ENCODE measurements around the gene RPL38. TPM values are rescaled to one million over a fixed set of nuclear protein-coding genes. Genes with fewer than 3 reads are reported as not detected.

The RPL38 gene
- total RNA-seq, 2 experiments from 2014 or later: 1,601 to 1,608 TPM

GRCh38 chr17:74223901-74224300 is 20.4 kb downstream of the RPL38 start:
- Mint-ChIP-seq H3K27me3 (no peaks in the 10 kb centered on the region), H3K4me1 (no peaks in the 10 kb centered on the region), H3K36me3 (peaks cover 7% of the 10 kb centered on the region), H3K9me3 (no peaks in the 10 kb centered on the region), H3K4me3 (no peak overlapping the region), H3K27ac (no peak overlapping the region)
- DNase-seq: no peak

GRCh38 chr17:74224959-74225725 is 21.7 kb downstream of the RPL38 start:
- Mint-ChIP-seq H3K9me3 (no peaks in the 10 kb centered on the region), H3K27ac (no peak overlapping the region), H3K27me3 (no peaks in the 10 kb centered on the region), H3K4me1 (no peaks in the 10 kb centered on the region), H3K36me3 (peaks cover 4% of the 10 kb centered on the region), H3K4me3 (no peak overlapping the region)
- no peak for DNase-seq

GRCh38 chr17:74226252-74226651 is 22.8 kb downstream of the RPL38 start:
- no peak for DNase-seq
- Mint-ChIP-seq H3K4me1 (no peaks in the 10 kb centered on the region), H3K9me3 (no peaks in the 10 kb centered on the region), H3K27me3 (no peaks in the 10 kb centered on the region), H3K36me3 (peaks cover 4% of the 10 kb centered on the region), H3K27ac (no peak overlapping the region), H3K4me3 (no peak overlapping the region)

GRCh38 chr17:74227271-74228080 is 24.0 kb downstream of the RPL38 start:
- H3K36me3 Mint-ChIP-seq: peaks cover 4% of the 10 kb centered on the region
- H3K27ac Mint-ChIP-seq: no peak overlapping the region
- H3K27me3 Mint-ChIP-seq: no peaks in the 10 kb centered on the region
- no peaks in the 10 kb centered on the region for H3K4me1 Mint-ChIP-seq
- no peak for DNase-seq
- H3K4me3 Mint-ChIP-seq: no peak overlapping the region
- no peaks in the 10 kb centered on the region for H3K9me3 Mint-ChIP-seq

GRCh38 chr17:74228306-74228978 is 25.0 kb downstream of the RPL38 start:
- no peaks in the 10 kb centered on the region for H3K27me3 Mint-ChIP-seq
- H3K27ac Mint-ChIP-seq: no peak overlapping the region
- H3K36me3 Mint-ChIP-seq: peaks cover 4% of the 10 kb centered on the region
- no peak overlapping the region for H3K4me3 Mint-ChIP-seq
- H3K4me1 Mint-ChIP-seq: no peaks in the 10 kb centered on the region
- no peak for DNase-seq
- no peaks in the 10 kb centered on the region for H3K9me3 Mint-ChIP-seq

- no peak overlapping the region for H3K4me3 Mint-ChIP-seq
- H3K36me3 Mint-ChIP-seq: no peaks in the 10 kb centered on the region
- no peaks in the 10 kb centered on the region for H3K27me3 Mint-ChIP-seq
- no peak for DNase-seq
- no peaks in the 10 kb centered on the region for H3K9me3 Mint-ChIP-seq
- no peak overlapping the region for H3K27ac Mint-ChIP-seq
- H3K4me1 Mint-ChIP-seq: peaks cover 2% of the 10 kb centered on the region
Observed at GRCh38 chr17:74230896-74231295, 27.4 kb downstream of the RPL38 start.

GRCh38 chr17:74231928-74232907 is 28.7 kb downstream of the RPL38 start:
- peaks cover 2% of the 10 kb centered on the region for H3K4me1 Mint-ChIP-seq
- H3K4me3 Mint-ChIP-seq: no peak overlapping the region
- no peaks in the 10 kb centered on the region for H3K9me3 Mint-ChIP-seq
- no peaks in the 10 kb centered on the region for H3K27me3 Mint-ChIP-seq
- H3K36me3 Mint-ChIP-seq: no peaks in the 10 kb centered on the region
- no peak for DNase-seq
- H3K27ac Mint-ChIP-seq: no peak overlapping the region

- Mint-ChIP-seq H3K27ac (no peak overlapping the region), H3K4me1 (peaks cover 2% of the 10 kb centered on the region), H3K4me3 (no peak overlapping the region), H3K27me3 (no peaks in the 10 kb centered on the region), H3K9me3 (no peaks in the 10 kb centered on the region), H3K36me3 (no peaks in the 10 kb centered on the region)
- DNase-seq: no peak
Observed at GRCh38 chr17:74233937-74234336, 30.5 kb downstream of the RPL38 start.

GRCh38 chr17:74234486-74234885 is 31.0 kb downstream of the RPL38 start:
- no peak overlapping the region for H3K27ac Mint-ChIP-seq
- H3K4me1 Mint-ChIP-seq: peaks cover 2% of the 10 kb centered on the region
- no peaks in the 10 kb centered on the region for H3K27me3 Mint-ChIP-seq
- no peak overlapping the region for H3K4me3 Mint-ChIP-seq
- no peaks in the 10 kb centered on the region for H3K9me3 Mint-ChIP-seq
- H3K36me3 Mint-ChIP-seq: no peaks in the 10 kb centered on the region
- no peak for DNase-seq

GRCh38 chr17:74235040-74235581 is 31.6 kb downstream of the RPL38 start:
- no peak overlapping the region for H3K4me3 Mint-ChIP-seq
- H3K4me1 Mint-ChIP-seq: peaks cover 2% of the 10 kb centered on the region
- H3K9me3 Mint-ChIP-seq: no peaks in the 10 kb centered on the region
- H3K36me3 Mint-ChIP-seq: no peaks in the 10 kb centered on the region
- no peak overlapping the region for H3K27ac Mint-ChIP-seq
- no peaks in the 10 kb centered on the region for H3K27me3 Mint-ChIP-seq
- no peak for DNase-seq

GRCh38 chr17:74235911-74236371 is 32.5 kb downstream of the RPL38 start:
- DNase-seq: no peak
- Mint-ChIP-seq H3K27me3 (no peaks in the 10 kb centered on the region), H3K27ac (no peak overlapping the region), H3K36me3 (no peaks in the 10 kb centered on the region), H3K4me3 (no peak overlapping the region), H3K4me1 (peaks cover 2% of the 10 kb centered on the region), H3K9me3 (no peaks in the 10 kb centered on the region)

GRCh38 chr17:74237321-74237720 is 33.8 kb downstream of the RPL38 start:
- H3K36me3 Mint-ChIP-seq: peaks cover 1% of the 10 kb centered on the region
- H3K4me1 Mint-ChIP-seq: peaks cover 2% of the 10 kb centered on the region

GRCh38 chr17:74239172-74239571 is 35.7 kb downstream of the RPL38 start:
- Mint-ChIP-seq H3K4me3 (no peak overlapping the region), H3K27ac (no peak overlapping the region), H3K27me3 (no peaks in the 10 kb centered on the region), H3K36me3 (peaks cover 1% of the 10 kb centered on the region), H3K9me3 (no peaks in the 10 kb centered on the region), H3K4me1 (peaks cover 2% of the 10 kb centered on the region)
- no peak for DNase-seq

More at GRCh38 chr17:74237321-74237720, 33.8 kb downstream of the RPL38 start:
- H3K9me3 Mint-ChIP-seq: no peaks in the 10 kb centered on the region
- no peaks in the 10 kb centered on the region for H3K27me3 Mint-ChIP-seq
- DNase-seq: no peak
- no peak overlapping the region for H3K4me3 Mint-ChIP-seq
- no peak overlapping the region for H3K27ac Mint-ChIP-seq

- Mint-ChIP-seq H3K36me3 (peaks cover 1% of the 10 kb centered on the region), H3K27ac (no peak overlapping the region), H3K4me1 (no peaks in the 10 kb centered on the region), H3K9me3 (no peaks in the 10 kb centered on the region), H3K4me3 (no peak overlapping the region), H3K27me3 (no peaks in the 10 kb centered on the region)
- DNase-seq: no peak
Observed at GRCh38 chr17:74240618-74241205, 37.2 kb downstream of the RPL38 start.

All from activated naive CD8-positive, alpha-beta T cell treated with anti-CD3 and anti-CD28 coated beads for 36 hours (primary cell).